ENCODE results near the gene CKS1B. TPM values are rescaled to one million over a fixed set of nuclear protein-coding genes. Genes with fewer than 3 reads are reported as not detected.
A peak's percentile ranks its signal among the peaks of the same experiment; 100 is the strongest.

CKS1B gene
- total RNA-seq, 2 experiments from 2014 or later: 204 to 230 TPM

DNA sequence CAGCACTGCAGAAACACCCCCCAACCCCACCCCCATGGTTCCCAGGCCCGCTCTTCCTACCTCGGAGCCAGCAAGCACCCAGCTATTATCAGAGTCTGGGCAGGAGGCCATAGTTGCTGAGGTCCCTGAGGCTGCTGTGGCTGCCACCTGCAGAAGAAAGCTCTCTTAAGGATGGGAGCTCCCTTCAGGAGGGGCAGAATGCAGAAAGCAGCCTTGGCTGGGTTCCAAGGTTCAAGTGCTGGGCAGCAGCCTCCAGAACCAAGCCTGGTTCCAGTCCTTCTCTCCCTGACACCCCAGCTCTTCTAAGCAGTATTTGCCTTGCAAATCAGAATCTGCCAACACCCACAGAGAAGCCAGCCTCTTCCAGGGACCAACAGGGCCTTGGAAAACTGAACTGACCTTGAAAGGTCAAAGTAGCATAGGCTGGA is 20.9 kb upstream of the CKS1B start:
- H3K9me3 ChIP-seq (ENCODE audit: low read length): no peaks in the 10 kb centered on the region
- peak overlapping the region; percentile 72 for H3K4me3 ChIP-seq (ENCODE audit: low read depth, low read length, poor library complexity, severe bottlenecking)
- H3K36me3 ChIP-seq (ENCODE audit: insufficient read depth, low read length): peaks cover 27% of the 10 kb centered on the region
- H3K27ac ChIP-seq (ENCODE audit: low read depth, low read length, poor library complexity, severe bottlenecking): peak overlapping the region; percentile 87
- intact Hi-C loops (cut with micrococcal nuclease; ENCODE audit: unreplicated experiment): no loop called here
- peaks cover 73% of the 10 kb centered on the region for H3K4me1 ChIP-seq (ENCODE audit: insufficient read depth, low read length, poor library complexity, severe bottlenecking)
- BruUV-seq (replicated peaks): no TSS peak
- no peaks in the 10 kb centered on the region for H4K20me1 ChIP-seq (ENCODE audit: insufficient read depth, low read length)
- H3K4me2 ChIP-seq (ENCODE audit: low read length): peak overlapping the region; percentile 85
- peaks cover 26% of the 10 kb centered on the region; the same call in 1 of the 2 replicates for H3K79me2 ChIP-seq (ENCODE audit: insufficient read depth, low read depth, low read length)
- no peaks in the 10 kb centered on the region for H3K9me2 ChIP-seq (ENCODE audit: insufficient read depth, low read length)
- TF ChIP-seq EZH2phosphoT487 (IDR thresholded peaks at IDR 0.05; ENCODE audit: borderline replicate concordance, low read depth, low read length): no peak
- TF ChIP-seq, protein P1, sequence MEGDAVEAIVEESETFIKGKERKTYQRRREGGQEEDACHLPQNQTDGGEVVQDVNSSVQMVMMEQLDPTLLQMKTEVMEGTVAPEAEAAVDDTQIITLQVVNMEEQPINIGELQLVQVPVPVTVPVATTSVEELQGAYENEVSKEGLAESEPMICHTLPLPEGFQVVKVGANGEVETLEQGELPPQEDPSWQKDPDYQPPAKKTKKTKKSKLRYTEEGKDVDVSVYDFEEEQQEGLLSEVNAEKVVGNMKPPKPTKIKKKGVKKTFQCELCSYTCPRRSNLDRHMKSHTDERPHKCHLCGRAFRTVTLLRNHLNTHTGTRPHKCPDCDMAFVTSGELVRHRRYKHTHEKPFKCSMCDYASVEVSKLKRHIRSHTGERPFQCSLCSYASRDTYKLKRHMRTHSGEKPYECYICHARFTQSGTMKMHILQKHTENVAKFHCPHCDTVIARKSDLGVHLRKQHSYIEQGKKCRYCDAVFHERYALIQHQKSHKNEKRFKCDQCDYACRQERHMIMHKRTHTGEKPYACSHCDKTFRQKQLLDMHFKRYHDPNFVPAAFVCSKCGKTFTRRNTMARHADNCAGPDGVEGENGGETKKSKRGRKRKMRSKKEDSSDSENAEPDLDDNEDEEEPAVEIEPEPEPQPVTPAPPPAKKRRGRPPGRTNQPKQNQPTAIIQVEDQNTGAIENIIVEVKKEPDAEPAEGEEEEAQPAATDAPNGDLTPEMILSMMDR (conservative IDR thresholded peaks at IDR 0.05; ENCODE audit: low read length): no peak
- POLR2A ChIA-PET: interaction anchor here (1.0 to 1.1 kb wide), 2 partner anchors 16 to 17 kb away, joined by 3 to 6 read pairs; partner anchors contain the start of gene PMVK
- CTCF ChIA-PET (ENCODE audit: unreplicated experiment): interaction anchor here (0.9 to 3.4 kb wide), 2 partner anchors 9 to 104 kb away, joined by 3 to 13 read pairs; no protein-coding TSS in a partner anchor
- no peak overlapping the region for H2AFZ ChIP-seq (ENCODE audit: low read length)
- DNase-seq (ENCODE audit: low spot score): no peak

DNA sequence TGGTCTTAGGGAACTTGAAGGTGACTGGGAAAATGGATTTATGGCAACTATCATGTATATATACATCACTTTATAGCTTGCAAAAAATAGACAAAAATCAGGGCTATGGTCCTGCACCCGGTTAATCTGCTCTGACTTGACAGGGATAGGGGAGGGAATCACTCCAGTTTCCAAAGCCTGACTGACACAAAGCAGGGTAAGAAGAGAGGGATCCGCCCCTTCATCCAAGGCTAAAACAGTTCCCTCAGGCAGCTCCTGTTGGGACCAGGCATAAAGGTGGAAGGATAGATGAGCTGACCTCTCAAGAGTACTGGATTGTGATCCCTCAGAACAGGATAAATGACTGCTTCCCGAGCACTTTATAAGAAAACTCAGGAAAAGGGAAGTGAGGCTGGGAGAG is 19.9 kb upstream of the CKS1B start:
- peaks cover 73% of the 10 kb centered on the region for H3K4me1 ChIP-seq (ENCODE audit: insufficient read depth, low read length, poor library complexity, severe bottlenecking)
- TF ChIP-seq EZH2phosphoT487 (IDR thresholded peaks at IDR 0.05; ENCODE audit: borderline replicate concordance, low read depth, low read length): no peak
- TF ChIP-seq, protein P1 (conservative IDR thresholded peaks at IDR 0.05; ENCODE audit: low read length): no peak
- H3K79me2 ChIP-seq (ENCODE audit: insufficient read depth, low read depth, low read length): peaks cover 32% of the 10 kb centered on the region; the same call in 1 of the 2 replicates
- H3K36me3 ChIP-seq (ENCODE audit: insufficient read depth, low read length): peaks cover 36% of the 10 kb centered on the region
- H3K4me3 ChIP-seq (ENCODE audit: low read depth, low read length, poor library complexity, severe bottlenecking): peak overlapping the region; percentile 72
- H4K20me1 ChIP-seq (ENCODE audit: insufficient read depth, low read length): no peaks in the 10 kb centered on the region
- H2AFZ ChIP-seq (ENCODE audit: low read length): no peak overlapping the region
- no peak for DNase-seq (ENCODE audit: low spot score)
- peak overlapping the region; percentile 85 for H3K4me2 ChIP-seq (ENCODE audit: low read length)
- no peaks in the 10 kb centered on the region for H3K9me3 ChIP-seq (ENCODE audit: low read length)
- POLR2A ChIA-PET: interaction anchor here (1.1 kb wide), 1 partner anchor 18 kb away, joined by 3 read pairs; the partner anchor contains the start of gene PMVK
- no peaks in the 10 kb centered on the region for H3K9me2 ChIP-seq (ENCODE audit: insufficient read depth, low read length)
- no TSS peak for BruUV-seq (replicated peaks)
- H3K27ac ChIP-seq (ENCODE audit: low read depth, low read length, poor library complexity, severe bottlenecking): peak overlapping the region; percentile 87
- CTCF ChIA-PET (ENCODE audit: unreplicated experiment): interaction anchor here (1.0 to 3.4 kb wide), 3 partner anchors 10 to 61 kb away, joined by 3 to 13 read pairs (median 11); no protein-coding TSS in a partner anchor
- intact Hi-C loops (cut with micrococcal nuclease; ENCODE audit: unreplicated experiment): no loop called here

All from OCI-LY7 (cell line).